Smooth muscle cell (in vitro differentiated cells): ENCODE measurements around the gene BARX2. TPM values are rescaled to one million over a fixed set of nuclear protein-coding genes. Genes with fewer than 3 reads are reported as not detected.

ENCODE experiments used
- DNase-seq: peaks from one replicate; lab custom pipeline; 2025; ENCODE audit not compliant: unreplicated experiment; lab: John Stamatoyannopoulos, UW
- H2AFZ ChIP-seq: fragments of 200-600 bp; sonication (generic); 2 replicates; pipeline ENCODE4 v1.6.0; 2016; ENCODE audit warnings: antibody characterized with exemption, low read depth, mild to moderate bottlenecking
- H3F3A ChIP-seq: fragments of 200-600 bp; sonication (generic); 2 replicates; pipeline ENCODE4 v1.6.0; 2017; ENCODE audit warnings: antibody characterized with exemption, low read depth
- H3K27ac ChIP-seq: fragments of 200-600 bp; sonication (generic); 2 replicates; pipeline ENCODE4 v1.5.1; 2016; ENCODE audit warnings: low read depth, mild to moderate bottlenecking
- H3K27me3 ChIP-seq: fragments of 200-600 bp; sonication (generic); 2 replicates; pipeline ENCODE4 v1.6.1; 2016; ENCODE audit warnings: low read depth, mild to moderate bottlenecking
- H3K36me3 ChIP-seq: fragments of 200-600 bp; sonication (generic); 2 replicates; pipeline ENCODE4 v1.5.1; 2016; ENCODE audit warnings: low read depth
- H3K4me1 ChIP-seq: fragments of 200-600 bp; sonication (generic); 2 replicates; pipeline ENCODE4 v1.5.1; 2016; ENCODE audit warnings: low read depth
- H3K4me2 ChIP-seq: fragments of 200-600 bp; sonication (generic); 2 replicates; pipeline ENCODE4 v1.6.0; 2016; ENCODE audit warnings: mild to moderate bottlenecking
- H3K4me3 ChIP-seq: fragments of 200-600 bp; sonication (generic); 2 replicates; pipeline ENCODE4 v1.5.1; 2016; ENCODE audit warnings: mild to moderate bottlenecking
- H3K79me2 ChIP-seq: fragments of 200-600 bp; sonication (generic); 2 replicates; pipeline ENCODE4 v1.6.0; 2016; ENCODE audit warnings: low read depth, mild to moderate bottlenecking
- H3K9ac ChIP-seq: fragments of 200-600 bp; sonication (generic); 2 replicates; pipeline ENCODE4 v1.6.0; 2016; ENCODE audit warnings: low read depth
- H3K9me3 ChIP-seq: fragments of 200-600 bp; sonication (generic); replicated peaks from 2 replicates; pipeline ENCODE4 v1.5.1; 2016; ENCODE audit warnings: low read depth
- H4K20me1 ChIP-seq: fragments of 200-600 bp; sonication (generic); 2 replicates; pipeline ENCODE4 v1.6.0; 2016; ENCODE audit warnings: low read depth
- CTCF ChIP-seq: fragments of 200-600 bp; sonication (generic); IDR thresholded peaks from 2 replicates; pipeline ENCODE4 v1.5.1; 2017; ENCODE audit warnings: borderline replicate concordance, mild to moderate bottlenecking, antibody characterized with exemption; ENCODE audit not compliant: insufficient read depth, poor library complexity, severe bottlenecking
- WGBS: methylation state at CpG from one replicate; pipeline ENCODE4 v1.1.7; 2016; ENCODE audit warnings: low lambda C conversion rate; 5-methylcytosine and 5-hydroxymethylcytosine counted together
- polyA plus RNA-seq: library from polyadenylated mRNA; unstranded; fragments of >200 nt; fragmentation: Nextera tagmentation; extraction: Ambion mirVana; gene quantifications from 2 replicates; pipeline ENCODE4 v1.2.1, GENCODE V29; 2016
- total RNA-seq: library from RNA; depleted of rRNA; stranded (reverse); fragments of >200 nt; gene quantifications from 2 replicates; pipeline ENCODE4 v1.2.3, GENCODE V29; 2014

BARX2 gene
- total and polyA plus RNA-seq, 2 experiments from 2014 or later: 1.2 to 4.8 TPM

- Histone ChIP-seq H3K27ac (no peak overlapping the region), H3K9ac (no peak overlapping the region), H3F3A (no peaks in the 10 kb centered on the region), H3K4me1 (peaks cover 14% of the 10 kb centered on the region), H3K27me3 (peaks cover 98% of the 10 kb centered on the region), H3K4me3 (peak overlapping the region; percentile 60), H3K9me3 (no peaks in the 10 kb centered on the region), H3K36me3 (no peaks in the 10 kb centered on the region), H4K20me1 (no peaks in the 10 kb centered on the region), H2AFZ (peak overlapping the region; percentile 53), H3K4me2 (peak overlapping the region; percentile 93), H3K79me2 (no peaks in the 10 kb centered on the region)
- 3% methylated on average over 76 of the region's 77 CpGs for WGBS
- no peak for TF ChIP-seq CTCF
- no peak for DNase-seq
These were observed 2.8 kb upstream of the BARX2 start for GRCh38 chr11:129372609-129373488.

- Histone ChIP-seq H4K20me1 (no peaks in the 10 kb centered on the region), H3K27me3 (peaks cover 98% of the 10 kb centered on the region), H3K4me1 (peaks cover 14% of the 10 kb centered on the region), H3K9ac (no peak overlapping the region), H3K36me3 (no peaks in the 10 kb centered on the region), H3K4me3 (peak overlapping the region; percentile 60), H3F3A (no peaks in the 10 kb centered on the region), H3K79me2 (no peaks in the 10 kb centered on the region), H3K27ac (no peak overlapping the region), H3K4me2 (peak overlapping the region; percentile 93), H3K9me3 (no peaks in the 10 kb centered on the region), H2AFZ (peak overlapping the region; percentile 53)
- DNase-seq: no peak
- WGBS: 4% methylated on average over 24 of the region's 24 CpGs
- no peak for TF ChIP-seq CTCF
These were observed 2.1 kb upstream of the BARX2 start for GRCh38 chr11:129373489-129373953.

GRCh38 chr11:129374081-129374992 is 1.3 kb upstream of the BARX2 start:
- H3K4me1 ChIP-seq: peaks cover 14% of the 10 kb centered on the region
- H3K27ac ChIP-seq: no peak overlapping the region
- no peaks in the 10 kb centered on the region for H3F3A ChIP-seq
- H2AFZ ChIP-seq: peak overlapping the region; percentile 44
- no peak overlapping the region for H3K9ac ChIP-seq
- H3K36me3 ChIP-seq: no peaks in the 10 kb centered on the region
- WGBS: 6% methylated on average over 57 of the region's 57 CpGs
- H3K4me3 ChIP-seq: peak overlapping the region; percentile 60
- no peak for TF ChIP-seq CTCF
- DNase-seq: no peak
- H3K9me3 ChIP-seq: no peaks in the 10 kb centered on the region
- no peaks in the 10 kb centered on the region for H3K79me2 ChIP-seq
- H3K27me3 ChIP-seq: peaks cover 96% of the 10 kb centered on the region
- peak overlapping the region; percentile 93 for H3K4me2 ChIP-seq
- no peaks in the 10 kb centered on the region for H4K20me1 ChIP-seq
